Kidney (tissue), 14 donors: Measurements from ENCODE around the gene NXN. TPM values are rescaled to one million over a fixed set of nuclear protein-coding genes. Genes with fewer than 3 reads are reported as not detected.

Source experiments
- DNase-seq, 5 donors: peaks; one replicate each; pipeline ENCODE4 v3.0.0-alpha.2; 2013 to 2020
- FAIRE-seq: peaks from 2 replicates; lab custom pipeline; 2012; peaks lifted over from hg19 to GRCh38; lab: Jason Lieb, UNC
- H3K27ac ChIP-seq, 2 donors: one replicate each; pipeline ENCODE4 v1.7.0; 2013; ENCODE audit warnings: low read depth in 2 of 2, low read length in 2 of 2, inconsistent platforms in 1 of 2
- H3K27me3 ChIP-seq: one replicate; pipeline ENCODE4 v1.7.1; 2013; ENCODE audit warnings: low read length, inconsistent platforms; ENCODE audit not compliant: control insufficient read depth, insufficient read depth
- H3K36me3 ChIP-seq, 3 donors: one replicate each; pipeline versions ENCODE4 v1.7.0 to v1.7.1; 2013; ENCODE audit warnings: low read length in 3 of 3, control low read depth in 1 of 3, inconsistent platforms in 1 of 3; ENCODE audit not compliant: insufficient read depth in 3 of 3, control insufficient read depth in 2 of 3
- H3K4me1 ChIP-seq, 3 donors: one replicate each; pipeline versions ENCODE4 v1.7.0 to v1.7.1; 2013; ENCODE audit warnings: low read length in 3 of 3, inconsistent platforms in 1 of 3, low read depth in 1 of 3; ENCODE audit not compliant: control insufficient read depth in 2 of 3, insufficient read depth in 2 of 3
- H3K4me3 ChIP-seq, 3 donors: one replicate each; pipeline versions ENCODE4 v1.7.0 to v1.8.1; 2013; ENCODE audit warnings: low read length in 3 of 3, control low read depth in 1 of 3, inconsistent platforms in 1 of 3
- H3K9ac ChIP-seq, 3 donors: one replicate each; pipeline versions ENCODE4 v1.7.0 to v1.7.1; 2013; ENCODE audit warnings: low read length in 3 of 3, control low read depth in 1 of 3, inconsistent platforms in 1 of 3
- H3K9me3 ChIP-seq, 3 donors: one replicate each; pipeline versions ENCODE4 v1.7.0 to v1.7.1; 2013; ENCODE audit warnings: low read length in 3 of 3, control low read depth in 1 of 3, inconsistent platforms in 1 of 3; ENCODE audit not compliant: control insufficient read depth in 2 of 3, insufficient read depth in 1 of 3
- intact Hi-C: fragments of 100-400 bp; cut with DNase I; formaldehyde crosslinking; loops from one replicate; pipeline ENCODE4 v1.11.1; 2022
- polyA plus RNA-seq: library from polyadenylated mRNA; stranded (reverse); fragments of 350-450 nt; fragmentation: Illumina TruSeq; extraction: RNeasy Lipid Tissue Mini Kit (QIAGEN cat#74804); gene quantifications from one replicate; pipeline ENCODE4 v1.2.3, GENCODE V29; 2014; ENCODE audit warnings: low read depth, low replicate concordance; ENCODE audit not compliant: insufficient read depth
- total RNA-seq: library from RNA; stranded (reverse); fragmentation: NEBNext Ultra II Directional; extraction: Animal tissue kit (Norgen Biotek cat#: 25700); gene quantifications from one replicate; pipeline ENCODE4 v1.2.1, GENCODE V29; 2021
- TF ChIP-seq, protein P1 (sequence below): IDR thresholded peaks from 3 replicates; pipeline ENCODE4 v1.5.1; 2012; ENCODE audit warnings: mild to moderate bottlenecking, moderate library complexity, borderline replicate concordance; ENCODE audit not compliant: insufficient read depth; ENCODE audit errors: extremely low read depth
- donor health status: control.
- donor health status: control.
- donor health status: control.
- donor health status: control.
- donor health status: control.
- donor health status: DM: yes; HTN: yes; CAD: no.
- donor health status: Normal renal cell carcinoma (clear cell type).

NXN gene
- total and polyA plus RNA-seq, 2 donors from 2014 or later, result 10.2 to 26.8 TPM

DNA sequence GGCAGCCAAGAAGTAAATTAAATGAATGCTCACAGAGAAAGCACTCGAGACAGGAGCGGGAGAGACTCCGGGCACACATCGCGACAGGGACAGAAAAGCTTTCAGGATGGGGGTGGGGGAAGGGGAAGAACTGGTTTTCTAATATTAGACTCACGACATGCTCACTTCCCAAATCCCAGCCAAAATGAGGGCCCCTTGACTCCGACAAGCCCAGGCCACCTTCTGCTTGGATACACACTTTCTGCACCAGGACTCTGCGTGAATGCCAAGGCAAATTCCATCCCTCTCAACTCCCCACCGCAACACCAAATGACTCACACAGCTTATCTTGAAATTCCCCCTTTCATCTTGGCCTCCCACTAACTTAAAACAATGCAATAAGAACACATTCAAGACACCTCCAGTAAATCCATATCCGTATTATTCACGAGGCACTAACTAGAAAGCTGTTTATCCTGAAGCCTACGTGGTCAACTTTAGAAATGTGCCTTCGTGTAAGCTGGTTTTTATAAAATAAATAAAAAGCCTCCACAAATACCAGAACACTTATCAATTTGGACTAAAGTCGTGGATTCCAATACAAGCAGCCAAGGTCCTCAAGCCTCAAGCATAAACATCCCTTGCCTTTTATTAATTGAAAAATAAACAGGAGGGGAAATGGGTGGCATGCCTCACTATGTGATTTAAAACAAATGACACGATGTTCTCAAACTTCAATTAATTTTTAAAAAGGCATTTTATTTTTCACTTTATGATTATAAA lies 46.1 kb downstream of the NXN start:
- H3K27ac ChIP-seq, result no peak overlapping the region
- DNase-seq (peak in 2 of 5 donors; percentile 20 to 65), FAIRE-seq (no peak)
- no peak overlapping the region for H3K9ac ChIP-seq
- TF ChIP-seq, protein P1, sequence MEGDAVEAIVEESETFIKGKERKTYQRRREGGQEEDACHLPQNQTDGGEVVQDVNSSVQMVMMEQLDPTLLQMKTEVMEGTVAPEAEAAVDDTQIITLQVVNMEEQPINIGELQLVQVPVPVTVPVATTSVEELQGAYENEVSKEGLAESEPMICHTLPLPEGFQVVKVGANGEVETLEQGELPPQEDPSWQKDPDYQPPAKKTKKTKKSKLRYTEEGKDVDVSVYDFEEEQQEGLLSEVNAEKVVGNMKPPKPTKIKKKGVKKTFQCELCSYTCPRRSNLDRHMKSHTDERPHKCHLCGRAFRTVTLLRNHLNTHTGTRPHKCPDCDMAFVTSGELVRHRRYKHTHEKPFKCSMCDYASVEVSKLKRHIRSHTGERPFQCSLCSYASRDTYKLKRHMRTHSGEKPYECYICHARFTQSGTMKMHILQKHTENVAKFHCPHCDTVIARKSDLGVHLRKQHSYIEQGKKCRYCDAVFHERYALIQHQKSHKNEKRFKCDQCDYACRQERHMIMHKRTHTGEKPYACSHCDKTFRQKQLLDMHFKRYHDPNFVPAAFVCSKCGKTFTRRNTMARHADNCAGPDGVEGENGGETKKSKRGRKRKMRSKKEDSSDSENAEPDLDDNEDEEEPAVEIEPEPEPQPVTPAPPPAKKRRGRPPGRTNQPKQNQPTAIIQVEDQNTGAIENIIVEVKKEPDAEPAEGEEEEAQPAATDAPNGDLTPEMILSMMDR, result no peak
- no peaks in the 10 kb centered on the region for H3K36me3 ChIP-seq
- no peak overlapping the region for H3K4me3 ChIP-seq
- peaks cover 0 to 3% (median 0%) of the 10 kb centered on the region in 3 donors for H3K4me1 ChIP-seq
- intact Hi-C loops, result no loop called here
- H3K9me3 ChIP-seq, result no peaks in the 10 kb centered on the region
- no peaks in the 10 kb centered on the region for H3K27me3 ChIP-seq

DNA sequence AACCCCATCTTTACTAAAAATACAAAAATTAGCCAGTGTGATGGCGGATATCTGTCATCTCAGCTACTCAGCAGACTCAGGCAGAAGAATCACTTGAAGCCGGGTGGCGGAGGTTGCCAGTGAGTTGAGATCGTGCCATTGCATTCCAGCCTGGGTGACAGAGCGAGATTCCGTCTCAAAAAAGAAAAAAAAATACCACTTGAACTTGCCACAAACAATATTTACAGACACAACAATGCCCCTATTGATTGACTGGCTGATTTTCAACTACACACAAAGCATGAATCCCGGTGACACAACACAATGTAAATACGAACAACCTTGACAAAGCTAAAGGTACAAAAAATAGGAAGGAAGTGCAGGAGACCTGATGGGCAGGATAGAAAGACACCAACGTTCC lies 49.3 kb downstream of the NXN start:
- Histone ChIP-seq H3K27ac (no peak overlapping the region), H3K36me3 (no peaks in the 10 kb centered on the region), H3K9ac (no peak overlapping the region), H3K4me3 (no peak overlapping the region), H3K9me3 (no peaks in the 10 kb centered on the region), H3K27me3 (no peaks in the 10 kb centered on the region), H3K4me1 (peaks cover 0 to 6% (median 0%) of the 10 kb centered on the region in 3 donors)
- DNase-seq, result peak in 1 of 5 donors; percentile 15
- TF ChIP-seq, protein P1, result no peak
- intact Hi-C loops, result no loop called here
- FAIRE-seq, result no peak

DNA sequence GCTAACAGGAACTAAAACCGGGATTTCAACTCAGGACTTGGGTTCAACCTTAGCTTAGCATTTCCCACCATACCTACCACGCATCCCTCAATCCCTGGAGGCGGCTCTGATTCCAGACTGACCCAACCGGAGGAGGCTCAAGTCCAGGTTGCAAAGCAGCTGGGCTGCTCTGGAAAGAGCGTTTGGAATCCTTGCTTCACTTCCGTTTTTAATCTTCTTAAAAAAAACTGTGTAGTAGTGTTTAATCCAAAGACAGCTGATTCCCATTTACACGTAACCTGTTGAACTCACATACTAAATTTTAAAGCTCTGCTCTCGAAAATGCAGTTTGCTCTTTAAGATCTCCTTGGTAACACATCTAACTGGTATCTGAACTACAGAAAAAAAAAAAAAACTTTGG lies 50.0 kb downstream of the NXN start:
- Histone ChIP-seq H3K9me3 (no peaks in the 10 kb centered on the region), H3K27me3 (no peaks in the 10 kb centered on the region), H3K36me3 (no peaks in the 10 kb centered on the region), H3K9ac (no peak overlapping the region), H3K27ac (no peak overlapping the region), H3K4me1 (peaks cover 0 to 6% (median 0%) of the 10 kb centered on the region in 3 donors), H3K4me3 (no peak overlapping the region)
- DNase-seq (peak in 3 of 5 donors; percentile 29 to 79 (median 56)), FAIRE-seq (no peak)
- intact Hi-C loops, result no loop called here
- TF ChIP-seq, protein P1, result no peak
